ENCODE results near the gene MTMR2. TPM values are rescaled to one million over a fixed set of nuclear protein-coding genes. Genes with fewer than 3 reads are reported as not detected.

MTMR2 gene
- total and polyA plus RNA-seq, 2 of the 13 experiments (the other 11 are each of a cell fraction or from before 2014, with no cell fraction given), result 12.7 to 22.3 TPM

DNA sequence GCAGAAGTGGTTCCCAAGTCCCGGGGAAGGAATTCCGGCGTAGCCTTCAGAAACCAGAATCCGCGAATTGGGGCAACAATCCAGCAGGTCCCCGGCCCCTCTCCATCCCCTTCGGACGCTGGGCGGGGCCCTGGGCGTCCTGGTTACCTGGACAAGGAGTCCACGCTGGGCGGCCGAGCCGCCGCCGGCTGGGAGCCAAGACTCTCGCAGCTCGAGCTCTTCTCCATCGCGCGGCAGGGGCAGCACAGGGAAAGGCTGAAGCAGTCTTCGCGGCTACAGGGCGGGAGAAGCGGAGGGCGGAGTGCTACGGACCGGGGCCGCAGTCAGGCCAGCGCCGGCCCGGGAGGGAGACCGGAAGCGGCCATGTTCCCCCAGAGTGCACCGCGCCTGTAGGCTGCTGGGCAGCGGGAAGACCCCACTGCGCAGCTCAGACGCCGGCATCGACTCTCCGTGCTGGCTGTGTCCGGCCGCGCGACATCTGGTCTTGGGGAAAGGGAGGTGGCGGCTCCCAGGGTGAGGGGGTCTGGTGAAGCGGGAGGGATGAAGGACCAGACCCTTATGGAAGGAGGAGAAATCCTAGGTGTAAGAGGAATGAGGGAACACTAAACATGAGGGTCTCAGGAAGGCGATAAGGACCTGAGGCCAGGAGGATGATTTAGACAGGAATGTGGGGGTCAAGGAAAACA is at the start of gene MTMR2 (continued):
- TF ChIP-seq PHF8 (CRISPR knock-in tag; IDR thresholded peaks at IDR 0.05) (peak; percentile 95), HOXD1 (CRISPR knock-in tag; IDR thresholded peaks at IDR 0.05) (peak; percentile 57; the same call in 1 of the 2 replicates), ZNF180 (CRISPR knock-in tag; IDR thresholded peaks at IDR 0.05; ENCODE audit: borderline replicate concordance, low read depth) (no peak), SPEN (CRISPR knock-in tag; IDR thresholded peaks at IDR 0.05; ENCODE audit: low read depth) (peak; percentile 85), ZNF614 (CRISPR knock-in tag; IDR thresholded peaks at IDR 0.05; ENCODE audit: borderline replicate concordance) (no peak; the same call in 1 of the 2 replicates), SNAPC2 (CRISPR knock-in tag; IDR thresholded peaks at IDR 0.05) (peak; percentile 70), ZBTB37 (CRISPR knock-in tag; IDR thresholded peaks at IDR 0.05) (0 out of 2 replicates have a peak, but pooled peaks have one; percentile 14), AGO1 (IDR thresholded peaks at IDR 0.05; ENCODE audit: low read depth, low read length, poor library complexity, severe bottlenecking) (peak; percentile 43), ZNF629 (CRISPR knock-in tag; conservative IDR thresholded peaks at IDR 0.05) (peak; percentile 53), MEIS1 (CRISPR knock-in tag; IDR thresholded peaks at IDR 0.05; ENCODE audit: borderline replicate concordance) (no peak), KLF11 (CRISPR knock-in tag; IDR thresholded peaks at IDR 0.05) (peak; percentile 77; the same call in 1 of the 2 replicates), RORA (CRISPR knock-in tag; IDR thresholded peaks at IDR 0.05) (no peak), ZNF260 (CRISPR knock-in tag; IDR thresholded peaks at IDR 0.05; ENCODE audit: borderline replicate concordance, low read depth) (no peak), ZBTB46 (CRISPR knock-in tag; IDR thresholded peaks at IDR 0.05; ENCODE audit: borderline replicate concordance) (0 out of 2 replicates have a peak, but pooled peaks have one; percentile 68), ZNF777 (CRISPR knock-in tag; IDR thresholded peaks at IDR 0.05) (peak; percentile 64), ZSCAN9 (CRISPR knock-in tag; IDR thresholded peaks at IDR 0.05; ENCODE audit: borderline replicate concordance) (peak; percentile 76; the same call in 1 of the 2 replicates), ZFX (CRISPR knock-in tag; IDR thresholded peaks at IDR 0.05; ENCODE audit: low read depth) (peak; percentile 92), TFE3 (CRISPR knock-in tag; IDR thresholded peaks at IDR 0.05) (peak; percentile 69; the same call in 1 of the 2 replicates), ZSCAN31 (CRISPR knock-in tag; IDR thresholded peaks at IDR 0.05; ENCODE audit: low read depth) (peak; percentile 81), NFYB (CRISPR knock-in tag; IDR thresholded peaks at IDR 0.05) (no peak)
- TF ChIP-seq, protein P1, sequence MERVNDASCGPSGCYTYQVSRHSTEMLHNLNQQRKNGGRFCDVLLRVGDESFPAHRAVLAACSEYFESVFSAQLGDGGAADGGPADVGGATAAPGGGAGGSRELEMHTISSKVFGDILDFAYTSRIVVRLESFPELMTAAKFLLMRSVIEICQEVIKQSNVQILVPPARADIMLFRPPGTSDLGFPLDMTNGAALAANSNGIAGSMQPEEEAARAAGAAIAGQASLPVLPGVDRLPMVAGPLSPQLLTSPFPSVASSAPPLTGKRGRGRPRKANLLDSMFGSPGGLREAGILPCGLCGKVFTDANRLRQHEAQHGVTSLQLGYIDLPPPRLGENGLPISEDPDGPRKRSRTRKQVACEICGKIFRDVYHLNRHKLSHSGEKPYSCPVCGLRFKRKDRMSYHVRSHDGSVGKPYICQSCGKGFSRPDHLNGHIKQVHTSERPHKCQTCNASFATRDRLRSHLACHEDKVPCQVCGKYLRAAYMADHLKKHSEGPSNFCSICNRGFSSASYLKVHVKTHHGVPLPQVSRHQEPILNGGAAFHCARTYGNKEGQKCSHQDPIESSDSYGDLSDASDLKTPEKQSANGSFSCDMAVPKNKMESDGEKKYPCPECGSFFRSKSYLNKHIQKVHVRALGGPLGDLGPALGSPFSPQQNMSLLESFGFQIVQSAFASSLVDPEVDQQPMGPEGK (CRISPR knock-in tag; IDR thresholded peaks at IDR 0.05), result peak; percentile 38
- TF ChIP-seq, protein P2, sequence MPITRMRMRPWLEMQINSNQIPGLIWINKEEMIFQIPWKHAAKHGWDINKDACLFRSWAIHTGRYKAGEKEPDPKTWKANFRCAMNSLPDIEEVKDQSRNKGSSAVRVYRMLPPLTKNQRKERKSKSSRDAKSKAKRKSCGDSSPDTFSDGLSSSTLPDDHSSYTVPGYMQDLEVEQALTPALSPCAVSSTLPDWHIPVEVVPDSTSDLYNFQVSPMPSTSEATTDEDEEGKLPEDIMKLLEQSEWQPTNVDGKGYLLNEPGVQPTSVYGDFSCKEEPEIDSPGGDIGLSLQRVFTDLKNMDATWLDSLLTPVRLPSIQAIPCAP (CRISPR knock-in tag; IDR thresholded peaks at IDR 0.05; ENCODE audit: low read depth), result 0 out of 2 replicates have a peak, but pooled peaks have one; percentile 20

Data from HepG2 (cell line).